IPS DF 6.9 (cell line): ENCODE results near the gene ANKS1B.
"Not testable (repeated sequence)": the region's sequence is repeated elsewhere in the genome, so short reads cannot be mapped to it uniquely, and the experiment has no call there.

ENCODE experiments used
- DNase-seq: peaks from one replicate; pipeline ENCODE4 v3.0.0-alpha.2; 2013; ENCODE audit warnings: low read depth, low spot score
- H3K27ac ChIP-seq: one replicate; pipeline ENCODE4 v1.5.1; 2013; ENCODE audit warnings: low read length, control low read depth
- H3K27me3 ChIP-seq: 2 replicates; pipeline ENCODE4 v1.6.1; 2013; ENCODE audit warnings: mild to moderate bottlenecking, low read length; ENCODE audit not compliant: control insufficient read depth, insufficient read depth
- H3K36me3 ChIP-seq: 2 replicates; pipeline ENCODE4 v1.6.1; 2013; ENCODE audit warnings: low read length; ENCODE audit not compliant: control insufficient read depth, insufficient read depth
- H3K4me1 ChIP-seq: 2 replicates; pipeline ENCODE4 v1.6.1; 2013; ENCODE audit warnings: low read length; ENCODE audit not compliant: control insufficient read depth, insufficient read depth
- H3K4me3 ChIP-seq: 2 replicates; pipeline ENCODE4 v1.5.1; 2013; ENCODE audit warnings: mild to moderate bottlenecking, low read length
- H3K9me3 ChIP-seq: 2 replicates; pipeline ENCODE4 v1.6.1; 2013; ENCODE audit warnings: low read length, inconsistent platforms; ENCODE audit not compliant: control insufficient read depth, insufficient read depth
- WGBS: extraction: QIAGEN DNeasy Blood & Tissue Kit; methylation state at CpG from one replicate; pipeline ENCODE4 v1.1.7; 2013; ENCODE audit warnings: mixed read lengths, missing lambda C conversion rate; ENCODE audit not compliant: insufficient read length, insufficient coverage; 5-methylcytosine and 5-hydroxymethylcytosine counted together

The ANKS1B gene

GRCh38 chr12:98852181-98852580 lies 1132.6 kb downstream of the ANKS1B start:
- Histone ChIP-seq H3K9me3 (no peaks in the 10 kb centered on the region), H3K36me3 (no peaks in the 10 kb centered on the region), H3K27ac (no peak overlapping the region), H3K4me1 (peaks cover 3% of the 10 kb centered on the region; the same call in 1 of the 2 replicates), H3K4me3 (no peak overlapping the region), H3K27me3 (no peaks in the 10 kb centered on the region)
- WGBS = no CpG with 5 or more reads among the region's 2 CpGs
- DNase-seq = no peak

GRCh38 chr12:98847242-98847641 lies 1137.5 kb downstream of the ANKS1B start:
- Histone ChIP-seq H3K27me3 (no peaks in the 10 kb centered on the region), H3K4me3 (no peak overlapping the region), H3K27ac (no peak overlapping the region), H3K9me3 (no peaks in the 10 kb centered on the region), H3K4me1 (no peaks in the 10 kb centered on the region), H3K36me3 (no peaks in the 10 kb centered on the region)
- DNase-seq = no peak
- no CpG with 5 or more reads among the region's 2 CpGs for WGBS

GRCh38 chr12:98845957-98846356 lies 1138.8 kb downstream of the ANKS1B start:
- Histone ChIP-seq H3K27me3 (no peaks in the 10 kb centered on the region), H3K4me1 (no peaks in the 10 kb centered on the region), H3K27ac (no peak overlapping the region), H3K9me3 (no peaks in the 10 kb centered on the region), H3K4me3 (no peak overlapping the region), H3K36me3 (no peaks in the 10 kb centered on the region)
- no peak for DNase-seq

GRCh38 chr12:98840325-98840724 lies 1144.4 kb downstream of the ANKS1B start:
- Histone ChIP-seq H3K27ac (no peak overlapping the region), H3K4me1 (no peaks in the 10 kb centered on the region), H3K9me3 (no peaks in the 10 kb centered on the region), H3K4me3 (no peak overlapping the region), H3K36me3 (no peaks in the 10 kb centered on the region), H3K27me3 (no peaks in the 10 kb centered on the region)
- DNase-seq = no peak
- WGBS = 100% methylated on average over 2 of the region's 3 CpGs

- WGBS = 100% methylated on average over 1 of the region's 7 CpGs
- no peak for DNase-seq
Measured at GRCh38 chr12:98838231-98838647, 1146.5 kb downstream of the ANKS1B start.

GRCh38 chr12:98837134-98837752 lies 1147.5 kb downstream of the ANKS1B start:
- not testable (repeated sequence) for H3K27me3 ChIP-seq, H3K4me1 ChIP-seq, H3K9me3 ChIP-seq, H3K27ac ChIP-seq, H3K4me3 ChIP-seq, DNase-seq, H3K36me3 ChIP-seq
- WGBS = no CpG with 5 or more reads among the region's 12 CpGs

More at GRCh38 chr12:98838231-98838647, 1146.5 kb downstream of the ANKS1B start:
- Histone ChIP-seq H3K36me3 (no peaks in the 10 kb centered on the region), H3K27me3 (no peaks in the 10 kb centered on the region), H3K4me1 (no peaks in the 10 kb centered on the region), H3K9me3 (no peaks in the 10 kb centered on the region), H3K4me3 (no peak overlapping the region), H3K27ac (no peak overlapping the region)

- no CpG with 5 or more reads among the region's 7 CpGs for WGBS
- Histone ChIP-seq H3K27ac (no peak overlapping the region), H3K9me3 (no peaks in the 10 kb centered on the region), H3K27me3 (no peaks in the 10 kb centered on the region), H3K4me1 (no peaks in the 10 kb centered on the region), H3K4me3 (no peak overlapping the region), H3K36me3 (no peaks in the 10 kb centered on the region)
- no peak for DNase-seq
Measured at GRCh38 chr12:98830657-98831056, 1154.1 kb downstream of the ANKS1B start.

GRCh38 chr12:98828802-98829600 lies 1155.7 kb downstream of the ANKS1B start:
- no peak overlapping the region for H3K27ac ChIP-seq
- WGBS = no CpG with 5 or more reads among the region's 8 CpGs
- no peaks in the 10 kb centered on the region for H3K9me3 ChIP-seq
- no peaks in the 10 kb centered on the region for H3K27me3 ChIP-seq
- DNase-seq = no peak
- no peak overlapping the region for H3K4me3 ChIP-seq
- H3K4me1 ChIP-seq = no peaks in the 10 kb centered on the region
- no peaks in the 10 kb centered on the region for H3K36me3 ChIP-seq

GRCh38 chr12:98823012-98823411 lies 1161.7 kb downstream of the ANKS1B start:
- no peak for DNase-seq
- Histone ChIP-seq H3K4me1 (peaks cover 2% of the 10 kb centered on the region; the same call in 1 of the 2 replicates), H3K36me3 (no peaks in the 10 kb centered on the region), H3K27me3 (no peaks in the 10 kb centered on the region), H3K27ac (no peak overlapping the region), H3K9me3 (no peaks in the 10 kb centered on the region), H3K4me3 (no peak overlapping the region)
- no CpG with 5 or more reads among the region's 5 CpGs for WGBS

GRCh38 chr12:98821866-98822265 lies 1162.9 kb downstream of the ANKS1B start:
- Histone ChIP-seq H3K27ac (no peak overlapping the region), H3K9me3 (no peaks in the 10 kb centered on the region), H3K27me3 (no peaks in the 10 kb centered on the region), H3K4me1 (peaks cover 2% of the 10 kb centered on the region; the same call in 1 of the 2 replicates), H3K4me3 (no peak overlapping the region), H3K36me3 (no peaks in the 10 kb centered on the region)
- no CpG with 5 or more reads among the region's 3 CpGs for WGBS
- no peak for DNase-seq
